Activated effector memory CD4-positive, alpha-beta T cell treated with anti-CD3 and anti-CD28 coated beads, Interleukin-2, amount 50 U/mL, for 16 hours (primary cell): ENCODE data around the gene ARID3A.

Experiments
- DNase-seq: peaks from one replicate; pipeline ENCODE4 v3.0.0-alpha.2; 2020

The ARID3A gene

GRCh38 chr19:931860-932647 lies 6.2 kb downstream of the ARID3A start:
- no peak for DNase-seq

- DNase-seq, result peak; percentile 70
Observed at GRCh38 chr19:932648-933552, 7.1 kb downstream of the ARID3A start.

- no peak for DNase-seq
Observed at GRCh38 chr19:933553-933882, 7.7 kb downstream of the ARID3A start.

- DNase-seq, result no peak
Observed at GRCh38 chr19:934197-934840, 8.5 kb downstream of the ARID3A start.

- no peak for DNase-seq
Observed at GRCh38 chr19:934865-935479, 9.1 kb downstream of the ARID3A start.

- DNase-seq, result no peak
Observed at GRCh38 chr19:936175-936546, 10.3 kb downstream of the ARID3A start.

GRCh38 chr19:937259-937694 lies 11.4 kb downstream of the ARID3A start:
- peak; percentile 74 for DNase-seq

GRCh38 chr19:938233-938923 lies 12.5 kb downstream of the ARID3A start:
- no peak for DNase-seq

GRCh38 chr19:939439-939838 lies 13.6 kb downstream of the ARID3A start:
- DNase-seq, result no peak

- no peak for DNase-seq
Observed at GRCh38 chr19:939922-940321, 14.1 kb downstream of the ARID3A start.

GRCh38 chr19:940591-941291 lies 14.9 kb downstream of the ARID3A start:
- DNase-seq, result peak; percentile 90

GRCh38 chr19:941292-942132 lies 15.7 kb downstream of the ARID3A start:
- DNase-seq, result no peak

- no peak for DNase-seq
Observed at GRCh38 chr19:942133-942645, 16.4 kb downstream of the ARID3A start.

- no peak for DNase-seq
Observed at GRCh38 chr19:943551-944170, 17.8 kb downstream of the ARID3A start.

- DNase-seq, result no peak
Observed at GRCh38 chr19:944171-944567, 18.3 kb downstream of the ARID3A start.

- no peak for DNase-seq
Observed at GRCh38 chr19:944663-945241, 18.9 kb downstream of the ARID3A start.

- DNase-seq, result no peak
Observed at GRCh38 chr19:945401-946252, 19.8 kb downstream of the ARID3A start.

- no peak for DNase-seq
Observed at GRCh38 chr19:947090-947706, 21.4 kb downstream of the ARID3A start.
